Measurements from ENCODE around the gene UQCR10. TPM values are rescaled to one million over a fixed set of nuclear protein-coding genes. Genes with fewer than 3 reads are reported as not detected.

Gene UQCR10
- total RNA-seq, 1 donor from 2014 or later, result 271 TPM

DNA sequence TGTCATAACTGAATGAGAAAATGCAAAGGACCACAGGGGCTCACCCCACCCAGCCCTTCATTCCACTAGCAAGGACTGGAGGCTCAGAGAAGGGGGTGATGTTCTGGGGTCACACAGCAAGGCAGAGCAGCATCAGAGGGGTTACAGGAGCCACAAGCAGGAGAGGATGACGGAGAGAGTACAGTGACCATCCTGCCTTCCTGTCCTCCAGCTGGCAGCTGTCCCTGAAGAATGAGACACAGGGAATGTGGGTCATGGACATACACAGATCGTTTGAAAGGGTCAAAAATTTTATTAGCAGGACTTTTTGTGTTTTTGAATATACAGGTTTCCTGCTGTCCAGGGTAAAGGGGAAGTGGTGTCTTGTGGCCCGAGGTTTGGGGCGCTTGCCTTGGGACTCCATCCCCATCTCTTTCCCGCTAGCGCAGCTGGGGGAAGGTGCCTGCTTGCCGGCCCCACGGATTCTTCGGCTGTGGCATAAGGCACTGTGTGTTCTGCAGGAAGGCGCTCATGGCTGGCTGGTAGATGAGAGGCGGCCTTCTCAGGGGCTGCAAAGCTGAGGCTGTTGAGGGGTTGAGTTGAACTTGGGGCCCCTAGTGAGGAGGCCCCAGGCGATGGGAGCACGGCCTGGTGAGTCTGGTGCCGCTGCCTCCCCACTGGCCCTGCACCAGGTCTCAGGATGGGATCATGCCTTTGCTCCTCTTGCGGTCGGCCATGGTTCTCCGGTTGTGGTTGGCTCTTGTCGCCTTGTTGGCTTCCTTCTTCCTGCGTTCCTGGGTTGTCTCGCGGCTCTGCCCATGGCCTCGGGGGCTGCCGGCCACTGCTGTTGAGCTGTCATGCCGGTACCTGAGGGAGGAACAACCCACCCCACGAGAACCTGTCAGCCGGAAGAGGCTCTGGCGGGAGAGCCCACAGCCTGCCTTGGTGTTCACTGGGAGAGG, 21.4 kb downstream of the UQCR10 start:
- no peak for DNase-seq (ENCODE audit: low spot score)
- intact Hi-C loops (cut with DNase I), result no loop called here

DNA sequence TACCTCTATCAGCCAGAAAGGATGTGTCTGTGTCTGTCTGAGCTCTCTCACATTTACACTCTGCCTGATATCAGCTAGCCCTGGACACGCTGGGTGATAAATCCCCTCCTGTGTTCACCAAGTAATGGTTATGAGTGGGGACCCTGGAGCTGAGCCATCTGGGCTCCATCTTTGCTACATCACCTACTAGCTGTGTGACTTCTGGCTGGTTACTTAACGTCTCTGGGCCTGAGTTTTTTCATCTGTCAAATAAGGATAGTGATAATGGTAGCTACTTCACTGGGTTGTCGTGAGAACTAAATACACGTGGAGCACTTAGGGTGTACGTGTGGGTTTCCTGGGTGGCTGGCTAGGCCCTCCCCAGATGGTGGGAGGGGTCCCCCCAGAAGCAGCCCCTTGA, 22.9 kb downstream of the UQCR10 start:
- DNase-seq (ENCODE audit: low spot score), result no peak
- intact Hi-C loops (cut with DNase I), result no loop called here

DNA sequence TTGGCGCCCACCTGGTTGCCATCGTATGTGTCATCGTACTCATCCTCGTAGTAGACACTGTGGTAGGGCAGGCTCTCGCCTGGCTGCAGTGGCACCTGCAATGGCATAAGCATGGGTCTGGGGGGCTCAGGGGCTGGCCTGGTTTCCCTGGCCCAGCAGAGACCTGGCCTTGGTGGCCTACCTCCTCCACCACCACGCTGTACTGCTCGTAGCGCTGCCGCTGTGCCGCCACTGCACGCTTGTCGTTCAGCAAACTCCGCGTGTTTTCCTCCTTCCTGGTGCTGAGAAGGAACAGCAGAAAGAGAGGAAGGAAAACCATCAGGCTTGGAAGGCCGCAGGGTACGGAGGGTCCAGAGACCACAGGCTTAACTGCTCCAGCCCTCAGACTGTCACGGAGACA, 26.2 kb downstream of the UQCR10 start:
- no peak for DNase-seq (ENCODE audit: low spot score)
- intact Hi-C loops (cut with DNase I), result no loop called here

- intact Hi-C loops (cut with DNase I), result no loop called here
- DNase-seq (ENCODE audit: low spot score), result no peak
Observed at GRCh38 chr22:29795663-29796062, 28.5 kb downstream of the UQCR10 start.

GRCh38 chr22:29797351-29797750, 30.2 kb downstream of the UQCR10 start:
- intact Hi-C loops (cut with DNase I), result no loop called here

GRCh38 chr22:29798318-29798717, 31.1 kb downstream of the UQCR10 start:
- no peak for DNase-seq (ENCODE audit: low spot score)
- intact Hi-C loops (cut with DNase I), result loop anchor here (2.0 kb wide), 1 partner anchor 16 kb away; no protein-coding TSS in a partner anchor

More at GRCh38 chr22:29797351-29797750, 30.2 kb downstream of the UQCR10 start:
- no peak for DNase-seq (ENCODE audit: low spot score)

DNA sequence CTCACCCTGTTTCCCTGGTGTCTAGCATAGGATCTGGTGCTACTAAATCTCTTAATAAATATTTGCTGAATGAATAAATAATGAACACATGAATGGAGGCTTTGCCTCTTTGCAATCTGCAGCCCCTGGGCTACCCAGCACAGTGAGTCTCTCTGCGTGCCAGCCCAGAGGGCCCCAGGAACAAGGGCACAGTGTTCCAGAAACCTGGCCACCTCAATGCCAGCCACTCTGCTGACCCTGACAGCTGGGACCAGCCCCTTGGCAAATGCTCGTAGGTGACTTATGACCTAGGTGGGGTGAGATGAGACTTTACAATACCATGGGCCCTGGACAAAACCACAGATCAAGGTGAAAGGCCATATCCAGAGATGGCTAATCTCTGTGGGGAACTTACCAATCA, 31.6 kb downstream of the UQCR10 start:
- DNase-seq (ENCODE audit: low spot score), result no peak
- intact Hi-C loops (cut with DNase I), result loop anchor here (2.0 kb wide), 1 partner anchor 16 kb away; no protein-coding TSS in a partner anchor

DNA sequence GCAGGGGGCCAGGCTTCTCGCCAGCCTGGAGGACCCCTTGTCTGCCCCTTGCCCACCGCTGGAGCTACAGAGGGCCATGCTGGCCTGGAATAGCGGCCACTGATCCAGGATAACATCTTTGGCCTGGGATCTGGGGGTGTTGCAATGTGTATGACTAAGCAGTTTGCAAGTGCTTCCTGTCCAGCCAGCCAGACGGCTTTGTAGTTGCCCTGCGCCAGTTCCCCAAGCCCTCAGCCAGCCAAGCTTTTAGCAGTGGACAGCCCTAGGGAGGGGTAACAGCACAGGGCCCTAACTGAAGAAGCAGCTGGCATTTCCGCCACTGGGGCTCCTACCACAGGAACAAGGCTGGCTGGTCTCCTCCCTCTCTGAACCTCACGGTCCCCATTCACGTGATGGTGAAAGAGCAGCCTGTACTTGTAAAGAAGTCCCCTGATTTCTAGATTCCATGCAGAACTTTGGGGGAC, 32.1 kb downstream of the UQCR10 start:
- intact Hi-C loops (cut with DNase I), result loop anchor here (2.0 kb wide), 1 partner anchor 16 kb away; no protein-coding TSS in a partner anchor
- peak; percentile 94 for DNase-seq (ENCODE audit: low spot score)

DNA sequence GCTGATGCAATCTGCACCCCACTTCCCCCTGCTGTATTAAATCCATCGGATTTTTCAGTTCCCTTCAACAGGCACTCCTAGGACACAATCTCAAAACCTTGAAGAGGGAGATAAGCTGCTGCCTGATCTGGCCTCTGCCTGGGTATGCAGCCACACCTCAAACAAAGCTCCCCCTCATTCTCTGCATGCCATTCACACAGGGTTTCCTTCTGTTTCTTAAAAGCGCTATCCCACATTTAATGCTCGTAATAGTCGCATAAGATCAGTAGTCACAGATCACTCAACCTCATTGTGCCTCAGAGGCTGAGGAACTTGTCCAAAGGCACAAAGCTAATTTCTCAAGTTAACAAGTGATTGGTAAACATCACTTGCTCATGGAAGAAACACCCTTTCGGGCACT, 34.0 kb downstream of the UQCR10 start:
- intact Hi-C loops (cut with DNase I), result no loop called here
- DNase-seq (ENCODE audit: low spot score), result no peak

DNA sequence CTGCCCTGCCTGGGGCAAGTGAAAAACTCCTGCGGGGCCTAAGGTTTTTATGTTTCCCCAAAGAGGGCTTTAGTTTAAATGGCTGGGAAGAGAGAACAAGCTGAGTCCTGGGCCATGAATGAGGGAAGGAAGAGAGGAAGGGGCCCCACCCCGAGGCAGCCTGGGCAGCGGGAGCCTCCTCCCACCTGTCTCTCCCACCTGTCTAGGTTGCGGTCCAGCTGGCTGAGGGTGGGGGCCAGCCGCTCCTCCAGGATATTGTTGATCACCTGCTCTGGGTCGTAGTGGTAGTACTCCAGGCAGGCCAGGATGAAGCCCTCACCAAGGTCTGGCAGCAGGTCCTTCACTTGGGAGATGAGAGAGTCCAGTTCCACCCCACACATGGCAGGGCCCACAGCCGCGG, 34.6 kb downstream of the UQCR10 start:
- DNase-seq (ENCODE audit: low spot score), result no peak
- intact Hi-C loops (cut with DNase I), result no loop called here

DNA sequence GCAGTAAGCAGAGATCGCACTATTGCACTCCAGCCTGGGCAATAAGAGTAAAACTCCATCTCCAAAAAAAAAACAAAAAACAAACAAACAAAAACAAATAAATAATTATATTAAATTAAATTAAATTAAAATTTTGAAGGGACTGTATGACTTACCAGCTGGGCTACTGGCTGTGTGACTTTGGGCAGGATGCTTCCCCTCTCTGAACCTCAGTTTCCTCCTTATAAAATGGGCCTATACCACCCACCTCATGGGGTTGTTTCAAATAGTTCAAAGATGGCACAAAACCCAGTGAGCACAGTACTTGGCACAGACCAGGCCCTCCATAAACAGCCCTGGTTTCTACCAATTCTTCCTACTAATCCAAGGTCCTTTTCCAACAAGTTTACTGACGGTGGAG, 36.0 kb downstream of the UQCR10 start:
- no peak for DNase-seq (ENCODE audit: low spot score)
- intact Hi-C loops (cut with DNase I), result no loop called here

DNA sequence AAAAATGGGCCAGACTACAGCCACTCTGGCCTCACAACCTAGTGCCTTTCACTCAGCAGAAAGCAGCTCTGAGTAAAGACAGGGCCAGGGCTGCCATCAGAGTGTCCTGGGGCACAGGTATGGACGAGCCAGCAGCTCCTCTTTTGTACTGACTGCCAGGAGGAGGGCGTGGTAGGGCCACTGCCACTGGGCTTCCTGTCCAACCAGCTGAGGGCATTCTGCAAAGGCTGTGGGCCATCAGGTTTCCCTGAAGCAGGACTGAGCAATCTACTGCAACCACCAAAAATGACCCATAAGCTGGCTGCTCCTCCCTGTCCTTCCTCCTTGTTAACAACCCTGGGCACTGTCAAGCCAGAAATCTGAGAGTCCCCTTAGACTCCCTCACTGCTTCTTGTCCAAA, 37.8 kb downstream of the UQCR10 start:
- intact Hi-C loops (cut with DNase I), result no loop called here
- no peak for DNase-seq (ENCODE audit: low spot score)

GRCh38 chr22:29806196-29806595, 39.0 kb downstream of the UQCR10 start:
- DNase-seq (ENCODE audit: low spot score), result no peak
- intact Hi-C loops (cut with DNase I), result no loop called here

DNA sequence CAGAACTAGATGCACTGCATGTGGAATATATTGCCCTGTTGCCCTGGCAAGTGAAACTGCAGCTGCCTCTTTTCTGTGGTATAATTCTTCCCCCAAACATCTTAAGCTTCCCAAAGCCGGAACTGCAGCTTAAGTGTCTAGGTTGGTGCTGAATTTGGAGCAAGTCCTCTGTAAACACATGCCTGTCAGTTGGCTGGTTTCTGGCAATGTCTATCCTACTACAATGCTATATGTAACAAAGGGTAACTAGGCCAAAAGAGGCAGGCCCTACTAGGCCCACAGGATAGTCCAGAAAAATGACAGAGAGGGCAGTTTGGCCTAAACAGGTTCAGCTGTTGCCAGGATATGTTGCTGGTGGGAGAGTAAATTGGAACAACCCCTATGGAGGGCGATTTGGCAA, 43.0 kb downstream of the UQCR10 start:
- DNase-seq (ENCODE audit: low spot score), result no peak
- intact Hi-C loops (cut with DNase I), result no loop called here

DNA sequence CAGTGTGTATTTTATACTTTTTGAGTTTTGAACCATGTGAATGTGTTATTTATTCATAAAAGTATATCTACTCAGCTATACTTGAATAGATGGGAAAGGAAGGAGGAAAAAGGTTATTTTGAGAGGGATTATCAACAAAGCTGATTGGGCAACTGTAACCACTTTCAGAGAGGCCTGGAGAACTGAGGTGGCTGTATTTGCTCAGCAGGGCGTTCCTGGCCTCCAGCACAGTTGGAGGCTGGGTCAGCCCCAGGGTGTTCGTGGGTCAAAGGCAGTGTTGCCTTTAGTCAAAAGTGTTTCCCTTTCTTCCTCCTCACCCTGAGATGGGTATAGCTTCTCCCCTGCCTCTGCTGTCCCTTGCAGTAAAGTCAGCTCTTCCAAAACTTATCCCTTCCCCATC, 44.2 kb downstream of the UQCR10 start:
- no peak for DNase-seq (ENCODE audit: low spot score)
- intact Hi-C loops (cut with DNase I), result no loop called here

DNA sequence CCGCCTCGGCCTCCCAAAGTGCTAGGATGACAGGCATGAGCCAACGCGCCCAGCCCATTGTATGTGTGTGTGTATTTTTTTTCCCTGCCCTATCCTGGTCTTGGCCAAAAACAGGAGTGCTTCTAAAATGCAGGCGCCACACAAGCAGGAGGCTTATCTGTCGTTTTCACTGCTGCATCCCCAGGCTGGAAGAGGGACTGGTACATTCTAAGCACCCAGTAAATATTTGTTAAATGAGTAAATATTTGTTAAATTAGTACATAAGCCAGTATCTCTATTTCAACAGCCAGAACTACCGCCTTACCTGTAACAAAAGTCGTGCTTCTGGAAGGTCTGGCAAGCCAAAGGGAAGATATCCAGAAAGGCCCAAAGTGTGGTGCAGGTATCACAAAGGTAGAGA, 46.0 kb downstream of the UQCR10 start:
- intact Hi-C loops (cut with DNase I), result no loop called here

GRCh38 chr22:29813563-29813962, 46.4 kb downstream of the UQCR10 start:
- intact Hi-C loops (cut with DNase I), result no loop called here
- DNase-seq (ENCODE audit: low spot score), result no peak

More for the DNA sequence above, 46.0 kb downstream of the UQCR10 start:
- no peak for DNase-seq (ENCODE audit: low spot score)

- no peak for DNase-seq (ENCODE audit: low spot score)
- intact Hi-C loops (cut with DNase I), result no loop called here
Observed at GRCh38 chr22:29814003-29814402, 46.8 kb downstream of the UQCR10 start.

- no peak for DNase-seq (ENCODE audit: low spot score)
- intact Hi-C loops (cut with DNase I), result no loop called here
Observed at GRCh38 chr22:29815580-29815979, 48.4 kb downstream of the UQCR10 start.

DNA sequence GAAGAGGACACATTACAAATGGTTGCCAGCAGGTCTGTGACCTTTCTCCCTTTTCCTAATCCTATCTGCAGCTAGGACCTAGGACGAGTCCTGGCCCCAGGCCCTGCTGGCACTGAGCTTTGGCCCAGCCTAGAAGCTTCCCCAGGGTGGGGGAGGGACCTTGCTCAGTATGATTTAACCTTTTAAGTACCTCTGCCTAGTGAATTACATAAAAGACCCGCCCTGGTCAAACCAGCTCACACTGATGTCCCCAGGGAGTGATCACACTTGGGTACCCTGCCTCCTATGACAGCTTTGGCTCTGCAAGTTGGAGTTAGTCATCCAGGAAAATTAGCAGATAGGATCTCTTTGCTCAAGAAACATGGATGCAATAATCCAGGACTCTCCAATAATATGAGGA, 49.0 kb downstream of the UQCR10 start:
- intact Hi-C loops (cut with DNase I), result no loop called here
- peak; percentile 78 for DNase-seq (ENCODE audit: low spot score)

DNA sequence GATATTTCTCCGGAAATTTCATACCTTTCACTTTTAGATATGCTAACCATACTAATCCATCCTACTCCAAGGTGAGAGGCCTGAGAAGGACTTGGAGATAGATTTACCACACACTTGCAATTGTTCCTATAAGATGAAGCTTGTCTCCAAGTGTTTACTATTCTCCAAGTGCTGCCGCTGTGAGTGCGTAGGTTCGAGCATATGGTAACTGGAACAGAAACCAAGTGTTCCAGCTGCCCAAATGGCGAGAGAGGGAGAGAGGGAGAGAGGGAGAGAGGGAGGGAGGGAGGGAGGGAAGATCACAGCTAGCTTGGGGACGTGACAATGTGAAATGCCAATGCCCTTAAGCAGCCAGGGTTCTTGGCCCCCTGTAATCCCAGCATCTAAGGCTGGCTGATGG, 49.4 kb downstream of the UQCR10 start:
- no peak for DNase-seq (ENCODE audit: low spot score)
- intact Hi-C loops (cut with DNase I), result no loop called here

Measured in cardiac septum (tissue), 1 donor.